GM19452 (cell line): Measurements from ENCODE around the gene STYXL1.
"Not testable (repeated sequence)": the region's sequence is repeated elsewhere in the genome, so short reads cannot be mapped to it uniquely, and the experiment has no call there.

Experiments
- ATAC-seq: cut with Tn5 transposase; IDR thresholded peaks from one replicate; pipeline ENCODE4 v1.9.1; 2021; ENCODE audit not compliant: unreplicated experiment

STYXL1 gene

GRCh38 chr7:76066716-76067503 is 19.1 kb upstream of the STYXL1 start:
- ATAC-seq: no peak

- no peak for ATAC-seq
Observed at GRCh38 chr7:76065016-76065612, 17.3 kb upstream of the STYXL1 start.

GRCh38 chr7:76064208-76064970 is 16.6 kb upstream of the STYXL1 start:
- no peak for ATAC-seq

GRCh38 chr7:76063525-76063924 is 15.7 kb upstream of the STYXL1 start:
- no peak for ATAC-seq

GRCh38 chr7:76063114-76063513 is 15.3 kb upstream of the STYXL1 start:
- no peak for ATAC-seq

- no peak for ATAC-seq
Observed at GRCh38 chr7:76062254-76062653, 14.5 kb upstream of the STYXL1 start.

- no peak for ATAC-seq
Observed at GRCh38 chr7:76060842-76061241, 13.0 kb upstream of the STYXL1 start.

GRCh38 chr7:76058745-76059144 is 10.9 kb upstream of the STYXL1 start:
- ATAC-seq: not testable (repeated sequence)

GRCh38 chr7:76057813-76058145 is 10.0 kb upstream of the STYXL1 start:
- no peak for ATAC-seq

- ATAC-seq: no peak
Observed at GRCh38 chr7:76057103-76057812, 9.5 kb upstream of the STYXL1 start.

GRCh38 chr7:76056241-76056640 is 8.4 kb upstream of the STYXL1 start:
- no peak for ATAC-seq

GRCh38 chr7:76054123-76055120 is 6.6 kb upstream of the STYXL1 start:
- ATAC-seq: no peak

- no peak for ATAC-seq
Observed at GRCh38 chr7:76053461-76053860, 5.7 kb upstream of the STYXL1 start.

- ATAC-seq: not testable (repeated sequence)
Observed at GRCh38 chr7:76052681-76053080, 4.9 kb upstream of the STYXL1 start.

- no peak for ATAC-seq
Observed at GRCh38 chr7:76051840-76052239, 4.0 kb upstream of the STYXL1 start.

- no peak for ATAC-seq
Observed at GRCh38 chr7:76050545-76050944, 2.7 kb upstream of the STYXL1 start.

- no peak for ATAC-seq
Observed at GRCh38 chr7:76049295-76049694, 1.5 kb upstream of the STYXL1 start.

GRCh38 chr7:76048668-76048988 is 828 bp upstream of the STYXL1 start:
- no peak for ATAC-seq

- no peak for ATAC-seq
Observed at GRCh38 chr7:76047305-76047810, 442 bp downstream of the STYXL1 start.

- ATAC-seq: no peak
Observed at GRCh38 chr7:76044375-76044865, 3.4 kb downstream of the STYXL1 start.
